ENCODE results near the gene PSMD1.

The PSMD1 gene

DNA sequence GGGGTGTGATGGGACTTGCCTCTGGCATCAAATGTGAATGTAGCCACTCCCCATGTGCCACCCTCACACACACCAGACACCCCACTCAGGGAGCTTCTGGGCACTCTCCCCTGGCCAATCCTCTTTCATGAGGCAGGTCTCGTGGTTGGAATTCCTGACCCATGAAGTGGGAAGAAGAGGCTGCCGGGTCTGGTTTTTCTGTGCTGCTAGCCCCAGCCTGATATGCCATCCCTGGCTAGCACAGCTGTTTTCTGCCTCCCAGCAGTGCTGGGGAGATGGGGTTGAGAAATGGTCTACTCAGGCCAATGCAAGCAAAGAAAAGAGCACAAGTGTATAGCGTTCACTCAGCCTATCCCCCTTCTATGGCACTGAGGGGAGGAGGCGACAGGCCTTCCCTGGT lies 20.5 kb upstream of the PSMD1 start:
- DNase-seq = no peak

DNA sequence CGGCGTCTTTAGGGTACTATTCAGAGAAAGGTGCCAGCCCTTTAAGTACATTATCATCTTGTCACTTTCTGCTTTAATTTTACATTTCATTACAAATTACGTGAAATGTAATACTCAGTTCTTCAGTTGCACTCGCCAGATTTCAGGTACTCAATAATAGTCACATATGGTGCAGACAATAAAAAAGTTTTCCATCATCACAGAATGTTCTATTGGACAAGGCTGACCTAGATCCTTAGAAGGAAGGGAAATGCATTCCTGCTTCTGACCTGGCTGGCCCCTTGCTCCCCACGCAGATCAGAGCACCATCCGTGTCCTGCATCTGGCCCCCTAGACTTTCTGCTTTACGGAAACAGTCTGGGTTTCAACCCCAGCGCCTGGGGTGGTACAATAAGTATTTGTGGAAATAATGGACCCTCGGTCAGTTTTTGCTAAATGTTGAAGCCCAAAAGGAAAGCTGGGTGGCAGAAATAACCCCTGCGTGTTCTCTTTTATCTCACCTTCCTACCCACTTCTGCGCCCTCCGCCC lies 20.0 kb upstream of the PSMD1 start:
- no peak for DNase-seq

DNA sequence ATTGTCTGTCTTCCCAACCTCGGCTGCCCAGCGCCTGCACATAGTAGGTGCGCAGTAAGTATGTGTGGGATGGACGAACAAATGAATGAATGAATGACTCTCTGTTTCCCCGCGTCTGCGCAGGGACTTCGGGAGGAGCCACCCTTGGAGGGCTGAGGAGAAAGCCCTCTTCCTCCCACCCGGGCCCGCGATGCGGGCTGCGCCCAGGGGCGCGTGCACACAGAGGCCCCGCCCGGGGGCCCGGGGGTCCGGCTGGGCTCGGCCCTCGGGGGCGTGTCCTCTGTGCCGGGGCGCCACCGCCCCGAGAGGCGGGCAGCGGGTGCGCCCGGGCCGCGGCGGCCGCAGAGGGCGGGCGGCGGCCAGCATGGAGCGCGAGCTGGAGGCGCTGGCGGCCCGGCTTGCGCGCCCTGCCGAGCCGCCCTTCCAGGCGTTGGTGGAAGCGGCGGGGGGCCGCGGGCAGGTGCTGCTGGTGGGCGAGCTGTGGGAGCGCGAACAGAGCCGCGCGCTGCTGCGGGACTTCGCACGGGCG lies 19.4 kb upstream of the PSMD1 start, which contains the start of gene C2orf72:
Gene C2orf72, plus strand, starts transcription at position 322 of the 529 bp plus-strand sequence. Its CDS starts 43 bp downstream, at position 365.
- DNase-seq = no peak

DNA sequence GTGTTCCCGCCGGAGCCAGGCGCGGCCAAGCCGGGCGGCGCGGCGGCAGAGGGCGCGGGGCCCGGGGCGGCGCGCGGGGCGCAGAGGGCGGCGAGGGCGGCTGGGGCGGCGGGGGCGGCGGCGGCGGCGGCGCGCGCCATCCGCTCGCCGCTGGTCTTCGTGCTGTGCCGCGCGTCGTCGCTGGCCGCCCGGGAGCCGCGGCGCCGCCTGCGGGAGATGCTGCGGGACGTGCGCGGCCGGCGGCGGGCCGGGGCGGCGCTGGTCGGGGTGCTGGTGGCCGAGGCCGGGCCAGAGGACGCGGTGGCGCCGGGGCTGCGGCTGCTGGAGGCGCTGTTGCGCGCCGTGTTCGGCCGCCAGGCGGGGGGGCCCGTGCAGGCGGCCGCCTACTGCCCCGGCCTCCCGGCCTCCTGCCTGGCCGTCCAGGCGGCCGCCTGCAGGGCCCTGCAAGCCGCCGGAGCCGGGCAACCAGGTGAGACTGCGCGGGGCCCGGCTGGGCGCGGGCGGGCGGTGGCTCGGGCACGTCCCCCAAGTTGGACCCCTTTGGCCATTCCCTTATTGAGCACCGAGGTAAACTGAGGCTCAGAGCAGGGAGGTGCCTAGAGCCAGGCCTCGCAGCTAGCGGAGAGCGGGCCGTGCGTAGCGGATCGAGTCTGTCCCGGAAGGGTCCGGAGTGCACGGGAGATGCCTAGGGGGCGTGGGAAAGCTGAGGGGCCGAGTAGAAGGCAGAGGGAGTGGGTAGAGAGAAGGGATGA lies 18.8 kb upstream of the PSMD1 start:
- no peak for DNase-seq

DNA sequence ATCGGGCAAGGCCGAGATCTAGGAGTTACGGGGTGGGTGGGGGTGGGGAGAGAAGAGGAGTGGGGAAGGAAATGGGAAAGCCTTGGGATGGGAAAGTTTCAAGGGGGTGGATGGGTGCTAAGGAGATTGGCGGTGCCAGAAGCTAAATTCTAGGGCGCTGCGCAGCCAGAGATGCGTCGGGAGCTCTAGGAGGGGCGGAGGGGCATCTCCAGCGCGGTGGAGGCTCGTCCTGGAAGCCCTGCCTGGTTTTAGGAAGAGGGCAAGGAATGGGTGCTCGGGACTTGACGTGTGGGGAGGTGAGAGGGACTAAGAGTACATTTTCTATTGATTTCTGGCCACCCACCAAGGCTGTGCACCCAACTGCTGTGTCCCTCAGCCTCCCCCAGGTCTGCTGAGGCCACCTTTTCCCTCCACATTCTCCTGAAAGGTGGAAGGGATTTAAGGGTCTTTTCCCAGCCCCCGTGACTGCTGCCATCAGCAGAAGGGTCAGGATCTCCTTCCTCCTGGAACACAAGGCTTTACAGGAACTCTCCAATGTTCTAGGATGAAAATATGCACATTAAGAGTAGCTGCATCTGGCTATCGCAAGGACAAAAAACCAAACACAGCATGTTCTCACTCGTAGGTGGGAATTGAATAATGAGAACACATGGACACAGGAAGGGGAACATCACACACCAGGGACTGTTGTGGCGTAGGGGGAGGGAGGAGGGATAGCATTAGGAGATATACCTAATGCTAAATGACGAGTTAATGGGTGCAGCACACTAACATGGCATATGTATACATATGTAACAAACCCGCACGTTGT lies 18.0 kb upstream of the PSMD1 start:
- DNase-seq = no peak

DNA sequence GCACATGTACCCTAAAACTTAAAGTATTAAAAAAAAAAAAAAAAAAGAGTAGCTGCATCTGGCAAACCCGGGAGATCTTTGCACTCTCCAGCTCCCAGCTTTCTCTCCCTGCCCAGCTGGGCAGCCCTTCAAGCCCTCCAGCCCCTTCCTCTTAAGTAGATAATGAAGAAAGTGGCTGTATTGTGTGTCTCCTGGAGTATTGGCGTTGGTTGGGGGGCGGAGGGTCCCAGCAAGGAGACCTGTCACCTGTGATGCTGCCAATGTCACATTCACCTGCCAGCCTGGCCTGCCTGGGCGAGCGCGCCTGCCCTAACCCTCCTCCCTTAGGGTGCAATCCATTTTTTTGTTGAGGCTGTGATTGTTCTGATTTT lies 17.4 kb upstream of the PSMD1 start:
- no peak for DNase-seq

DNA sequence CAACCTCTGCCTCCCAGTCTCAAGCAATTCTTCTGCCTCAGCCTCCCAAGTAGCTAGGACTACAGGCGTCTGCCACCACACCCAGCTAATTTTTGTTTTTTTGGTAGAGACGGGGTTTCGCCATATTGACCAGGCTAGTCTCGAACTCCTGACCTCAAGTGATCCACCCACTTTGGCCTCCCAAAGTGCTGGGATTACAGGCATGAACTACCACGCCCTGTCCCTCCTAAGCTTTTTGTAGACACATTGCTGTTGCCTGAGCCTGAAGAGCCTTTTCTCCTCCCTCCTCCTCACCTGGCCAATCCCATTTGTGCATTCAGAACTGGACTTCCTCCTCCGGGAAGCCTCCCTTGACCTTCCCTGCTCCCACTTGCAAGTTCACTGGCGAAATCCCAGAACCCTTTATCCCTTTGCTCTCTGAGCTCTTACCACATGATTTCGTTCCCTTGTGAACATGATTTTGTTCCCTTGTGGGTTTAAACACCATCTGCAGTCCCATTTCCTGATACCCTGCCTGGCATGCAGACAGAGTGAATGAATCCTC lies 16.8 kb upstream of the PSMD1 start:
- no peak for DNase-seq

DNA sequence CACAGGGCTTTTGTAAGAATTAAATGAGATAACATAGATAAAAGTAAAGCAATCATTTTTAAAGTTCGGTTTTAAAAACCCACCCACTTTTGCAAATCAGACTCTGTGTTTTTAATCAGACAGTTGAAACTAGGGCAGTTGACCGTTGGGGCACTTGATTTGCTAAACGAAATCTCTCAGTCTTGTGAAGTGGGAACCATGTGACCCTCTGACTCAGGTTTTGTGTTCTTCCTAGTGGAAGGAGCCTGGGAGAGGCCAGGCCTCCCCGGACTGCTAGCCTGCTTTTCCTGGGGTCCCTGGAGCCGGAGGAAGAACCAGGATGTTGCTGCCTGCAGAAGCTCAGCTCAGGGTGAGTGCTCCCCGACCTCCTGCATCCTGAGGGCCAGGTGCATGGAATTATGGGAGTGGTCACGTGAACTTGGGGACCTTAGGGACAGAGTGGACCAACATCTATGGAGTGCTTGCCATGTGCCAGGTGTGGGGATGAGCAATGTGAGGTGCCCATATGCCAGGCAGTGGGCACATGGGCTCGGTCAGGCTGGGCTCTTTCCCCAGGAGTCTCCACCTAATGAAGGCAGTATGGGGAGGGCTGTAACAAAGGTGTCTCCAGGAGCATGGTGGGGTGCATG lies 15.5 kb upstream of the PSMD1 start:
- no peak for DNase-seq

DNA sequence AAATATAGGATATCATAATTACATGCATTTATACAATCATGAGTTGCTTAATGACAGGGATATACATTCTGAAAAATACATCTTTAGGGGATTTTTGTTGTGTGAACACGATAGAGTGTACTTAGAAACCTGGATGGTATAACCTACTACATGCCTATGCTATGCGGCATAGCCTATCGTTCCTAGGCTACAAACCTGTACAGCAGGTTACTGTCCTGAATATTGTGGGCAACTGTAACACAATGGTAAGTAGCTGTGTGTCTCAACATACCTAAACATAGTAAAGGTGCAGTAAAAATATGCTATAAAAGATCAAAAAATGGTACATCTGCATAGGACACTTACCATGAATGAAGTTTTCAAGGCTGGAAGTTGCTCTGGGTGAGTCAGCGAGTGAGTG lies 12.9 kb upstream of the PSMD1 start:
- DNase-seq = no peak

DNA sequence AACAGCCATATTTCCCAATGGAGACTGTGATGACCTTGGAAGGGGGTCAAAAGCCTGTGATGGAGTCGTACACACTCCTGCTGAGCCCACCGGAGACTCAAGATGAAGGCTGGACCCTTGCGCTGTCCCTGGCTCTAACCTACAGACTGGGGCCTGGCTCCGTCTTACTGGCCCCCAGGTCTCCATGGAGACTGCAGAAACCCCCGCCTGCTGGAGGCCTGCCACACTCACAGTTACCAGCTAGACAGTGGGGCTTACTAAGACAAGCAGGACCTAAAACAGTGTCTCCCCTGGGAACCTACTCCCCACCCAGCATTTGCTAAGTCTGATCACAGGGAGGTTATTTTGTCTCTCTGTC lies 9.8 kb upstream of the PSMD1 start:
- DNase-seq = no peak

DNA sequence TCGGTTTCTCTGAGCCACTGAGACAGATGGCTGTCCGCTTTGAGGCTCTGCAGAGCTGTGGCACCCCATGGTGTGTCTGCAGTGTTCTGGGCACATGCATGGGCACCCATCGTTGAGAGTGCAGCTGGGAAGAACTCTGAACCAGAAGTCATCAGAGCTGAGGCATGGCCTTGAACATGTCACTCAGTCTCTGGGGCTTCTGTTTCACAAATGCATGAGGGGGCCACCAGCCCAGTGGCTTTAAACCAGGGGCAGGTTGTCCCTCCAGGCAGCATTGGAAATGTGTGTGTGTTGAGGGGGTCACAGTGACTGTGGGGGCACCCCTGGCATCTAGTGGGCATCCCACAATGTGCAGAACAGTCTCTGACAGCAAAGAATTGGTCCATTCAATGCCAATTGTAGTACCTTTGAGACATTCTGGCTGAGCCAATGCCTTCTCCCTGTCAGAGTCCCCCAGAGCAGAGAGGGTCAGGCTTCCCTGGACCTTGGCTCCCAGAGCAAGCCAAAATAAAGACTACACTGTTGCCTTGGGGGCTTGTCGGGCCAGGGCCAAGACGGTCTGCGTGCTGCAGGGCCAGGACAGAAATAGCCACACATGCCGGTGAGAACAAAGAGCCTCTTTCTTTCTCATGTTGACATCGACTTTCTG lies 9.3 kb upstream of the PSMD1 start:
- no peak for DNase-seq

DNA sequence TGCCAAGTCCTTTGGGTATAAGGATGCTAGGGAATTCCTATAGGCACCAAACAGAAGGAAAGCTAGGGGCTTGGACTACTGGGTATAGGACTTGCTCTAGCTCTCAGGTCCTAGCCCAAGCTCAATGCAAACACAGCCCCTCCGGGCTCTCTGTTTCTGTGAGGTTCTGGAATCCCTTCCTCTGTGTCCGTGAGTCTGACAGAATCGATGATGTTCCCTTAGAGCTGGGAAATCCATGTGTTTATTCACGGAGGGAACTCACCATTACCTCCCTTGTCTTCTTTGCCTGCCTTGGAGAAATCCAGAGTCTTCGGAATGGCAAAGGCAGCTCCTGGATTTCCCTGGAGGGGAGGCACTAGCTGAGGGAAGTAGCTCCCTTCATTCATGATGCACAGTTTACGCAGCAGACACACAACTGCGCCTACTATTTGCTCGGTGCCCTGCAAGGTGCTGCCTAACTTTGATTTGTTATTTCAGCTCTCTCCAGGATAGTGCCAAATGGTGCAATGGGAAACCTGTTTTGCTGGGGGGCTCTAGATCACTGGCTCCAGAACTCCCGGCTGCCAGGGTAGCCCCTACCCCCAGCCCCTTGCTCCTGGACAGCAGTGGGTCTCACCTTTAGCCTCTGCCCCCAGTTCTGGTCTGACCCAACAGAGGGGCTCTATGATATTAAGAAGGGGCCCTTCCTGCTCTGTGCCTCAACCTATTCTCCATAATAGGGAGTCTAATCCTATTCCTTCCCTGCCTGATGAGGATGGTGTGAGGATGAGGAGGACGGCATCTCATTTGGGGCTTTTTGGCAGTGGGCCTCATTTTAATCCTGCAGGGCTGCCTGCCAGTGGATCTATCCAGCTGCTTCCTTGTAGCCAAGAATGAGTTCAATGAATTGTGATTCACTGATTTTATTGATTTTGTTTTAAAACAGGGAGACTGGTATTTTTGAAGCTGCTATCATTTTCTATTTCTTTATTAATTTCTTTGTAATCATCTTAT lies 8.4 kb upstream of the PSMD1 start:
- no peak for DNase-seq

DNA sequence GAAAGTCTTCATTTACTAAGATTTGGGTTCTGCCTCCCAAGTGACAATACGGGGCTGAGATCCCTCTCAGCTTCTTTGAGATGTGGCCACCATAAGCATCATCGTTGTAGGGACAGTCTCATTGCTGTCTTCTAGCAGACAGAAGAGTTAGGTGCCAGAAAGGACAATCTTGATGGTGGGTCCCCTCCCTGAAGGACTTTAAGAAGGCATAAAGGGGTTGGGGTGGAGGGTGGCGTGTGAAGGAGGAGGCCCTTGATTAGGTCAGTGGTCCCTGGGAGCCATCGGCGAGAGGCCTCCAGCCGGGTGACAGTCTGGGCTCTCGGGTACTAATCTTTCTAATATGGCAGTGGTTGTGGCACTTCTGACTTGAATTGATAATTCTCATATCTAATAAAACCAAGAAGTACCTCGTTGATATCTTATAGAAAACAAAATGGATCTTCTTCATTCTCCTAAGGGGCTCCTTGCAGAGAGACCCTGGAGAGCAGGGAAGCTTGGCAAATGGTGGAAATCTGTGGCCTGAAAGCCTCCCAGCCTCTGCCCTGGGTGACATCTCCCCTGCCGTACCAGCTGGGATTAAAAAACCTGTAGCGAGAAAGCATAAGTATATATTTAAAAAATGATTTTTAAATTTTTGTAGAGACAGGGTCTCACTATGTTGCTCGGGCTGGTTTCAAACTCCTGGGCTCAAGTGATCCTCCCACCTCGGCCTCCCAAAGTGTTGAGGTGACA lies 7.2 kb upstream of the PSMD1 start:
- DNase-seq = no peak

DNA sequence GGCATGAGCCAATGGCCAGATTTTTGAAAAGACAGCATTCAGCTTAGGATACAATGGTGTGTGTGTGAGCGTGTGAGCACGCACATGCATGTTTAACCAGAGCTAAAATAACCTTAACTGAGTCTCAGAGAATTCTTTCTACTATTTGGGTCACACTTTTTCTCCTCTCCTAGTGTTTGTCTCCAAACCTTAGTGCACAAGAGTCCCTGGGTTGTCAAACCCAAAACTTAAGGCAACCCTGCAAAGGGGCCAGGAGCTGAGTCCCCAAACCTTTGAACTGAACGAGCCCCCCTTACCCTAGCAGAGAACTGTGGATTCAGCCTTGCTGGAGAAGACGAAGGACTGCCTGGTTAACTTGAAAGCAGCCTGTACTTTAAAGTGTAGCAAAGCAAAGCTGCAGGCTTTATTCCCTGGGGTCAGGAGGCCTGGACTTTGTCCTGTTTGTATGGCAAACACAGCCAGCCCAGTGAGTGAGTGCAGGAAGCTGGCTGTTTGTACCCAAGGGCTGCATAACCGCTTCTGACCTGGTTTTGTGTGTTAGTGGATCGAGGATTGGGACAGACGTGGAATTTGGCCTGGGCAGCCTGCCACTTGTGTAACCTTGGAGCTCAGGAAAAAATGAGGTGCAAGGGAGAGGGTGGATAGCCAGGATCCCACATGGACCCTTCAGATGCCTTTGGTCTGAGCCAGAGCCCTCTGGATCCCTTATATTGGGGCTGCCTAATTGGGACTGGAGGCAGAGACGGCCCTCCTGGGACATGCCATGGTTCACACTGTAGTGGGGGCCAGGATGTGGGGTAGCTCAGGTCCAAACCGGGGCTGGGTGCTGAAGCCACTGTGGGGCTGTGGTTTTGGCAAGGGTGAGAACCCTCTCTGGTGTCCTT lies 6.4 kb upstream of the PSMD1 start:
- DNase-seq = no peak

DNA sequence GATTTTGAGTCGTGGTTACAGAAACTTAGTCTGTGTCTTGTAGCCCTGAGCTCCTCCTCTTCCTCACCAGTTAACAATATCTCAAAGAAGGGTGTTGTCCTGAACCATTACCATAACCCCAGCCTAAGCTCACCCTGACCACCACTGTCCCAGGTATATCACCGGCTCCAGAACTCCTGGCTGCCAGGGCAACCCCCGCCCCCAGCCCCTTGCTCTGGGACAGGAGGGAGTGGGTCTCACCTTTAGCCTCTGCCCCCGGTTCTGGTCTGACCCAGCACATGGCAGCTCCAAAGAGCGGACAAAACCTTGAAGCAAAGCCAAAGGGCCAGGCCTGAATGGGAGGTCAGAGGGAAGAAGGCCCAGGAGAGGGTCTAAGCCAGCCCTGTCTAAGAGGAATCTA lies 5.6 kb upstream of the PSMD1 start:
- DNase-seq = no peak

DNA sequence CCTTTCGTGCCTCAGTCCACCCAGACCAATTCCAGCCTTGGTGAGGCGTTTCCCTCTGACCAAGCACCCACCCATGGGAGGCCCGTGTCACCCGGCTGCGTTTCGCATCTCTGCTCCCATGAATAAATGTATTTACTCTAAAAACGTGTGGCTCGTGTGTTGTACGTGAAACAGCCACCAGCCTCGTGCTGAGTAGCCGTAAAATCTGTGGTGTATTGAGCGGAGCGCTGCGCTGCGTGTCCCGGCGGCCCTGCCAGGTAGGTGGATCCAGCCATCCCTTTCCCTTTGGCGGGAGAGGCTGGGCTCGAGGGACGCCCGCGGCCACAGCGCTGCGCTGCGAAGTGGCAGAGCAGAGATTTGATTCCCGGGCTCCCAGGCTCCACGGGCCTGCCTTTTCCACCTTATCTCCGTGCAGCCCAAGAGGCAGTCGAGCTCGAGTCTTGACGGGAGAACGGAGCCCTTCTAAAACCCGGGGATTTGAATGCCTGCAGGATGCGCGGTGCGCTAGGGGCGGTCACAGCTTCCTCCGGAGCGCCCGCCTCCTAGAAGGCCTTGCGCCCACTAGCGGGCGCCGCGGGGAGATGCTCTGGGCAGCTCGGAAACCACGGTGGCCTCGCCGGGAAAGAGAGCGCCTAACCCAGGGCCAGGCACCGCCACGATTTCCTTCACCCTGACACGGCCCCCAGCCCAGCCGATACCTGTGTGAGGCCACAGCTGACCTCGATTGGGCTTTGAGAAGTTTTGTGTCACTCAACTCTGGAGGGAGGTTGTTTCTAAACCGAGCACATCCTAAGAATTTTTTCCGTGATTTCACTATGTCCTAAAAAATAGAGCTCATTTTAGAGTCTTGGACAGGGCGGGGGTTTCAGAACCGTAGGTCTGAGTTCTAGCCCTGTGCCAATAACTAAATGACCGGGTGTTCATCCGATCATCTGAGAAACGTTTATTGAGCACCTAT lies 3.9 kb upstream of the PSMD1 start:
- DNase-seq = peak; percentile 76

DNA sequence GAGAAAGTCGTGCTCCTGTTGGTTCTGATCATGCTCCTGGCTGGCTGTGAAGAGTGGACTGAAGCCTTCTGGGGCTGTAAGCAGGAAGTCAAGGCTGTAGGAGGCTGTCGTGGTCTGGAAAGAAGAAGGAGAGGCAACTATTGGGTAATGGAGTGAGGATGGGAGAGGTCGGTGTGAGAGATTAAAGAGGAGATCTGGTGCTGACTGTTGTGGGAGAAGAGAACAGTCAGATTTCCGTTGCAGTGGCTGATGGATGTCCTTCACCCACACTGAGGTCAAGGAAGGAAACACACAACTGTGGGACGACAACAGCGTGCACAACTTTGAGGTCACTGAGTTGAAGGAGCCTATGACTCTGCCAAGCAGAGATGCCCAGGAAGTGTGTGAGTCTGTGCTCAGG lies 2.8 kb upstream of the PSMD1 start:
- no peak for DNase-seq

DNA sequence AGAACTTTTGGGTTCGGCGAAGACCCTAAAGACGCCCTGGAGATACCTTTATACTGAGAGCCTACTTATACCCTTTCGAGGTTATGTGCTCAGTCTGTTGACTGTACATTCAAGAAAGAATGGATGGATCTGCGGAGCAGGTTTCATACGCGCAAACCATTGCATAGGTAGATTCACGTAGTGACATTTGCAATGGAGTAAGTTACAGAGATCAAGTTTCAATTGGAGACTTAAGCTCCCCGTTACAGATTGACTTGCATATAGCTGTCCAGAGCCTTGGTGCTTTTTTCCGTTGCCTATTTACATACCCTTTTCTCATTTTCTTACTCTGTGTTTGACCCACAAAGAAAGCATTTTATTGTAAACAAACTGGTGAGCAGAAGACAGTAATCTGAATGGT lies 923 bp downstream of the PSMD1 start:
- no peak for DNase-seq

Data from T-helper 9 cell (primary cell).